WERI-Rb-1 (cell line): ENCODE data around the gene BAG1.
A peak's percentile ranks its signal among the peaks of the same experiment; 100 is the strongest.

Source experiments
- DNase-seq: peaks from one replicate; pipeline ENCODE4 v3.0.0-alpha.2; 2020
- H3K27ac ChIP-seq: fragments of 250-450 bp; sonication (Bioruptor Pico); 2 replicates; pipeline ENCODE4 v1.5.1; 2020; ENCODE audit warnings: mild to moderate bottlenecking, moderate library complexity
- H3K27me3 ChIP-seq: fragments of 250-450 bp; sonication (Bioruptor Pico); 2 replicates; pipeline ENCODE4 v1.5.1; 2021; ENCODE audit warnings: mild to moderate bottlenecking, low read depth, moderate library complexity; ENCODE audit not compliant: insufficient read depth, severe bottlenecking
- H3K36me3 ChIP-seq: fragments of 250-450 bp; sonication (Bioruptor Pico); 2 replicates; pipeline ENCODE4 v1.5.1; 2020; ENCODE audit warnings: mild to moderate bottlenecking, moderate library complexity
- H3K4me3 ChIP-seq: 2 replicates; pipeline ENCODE4 v1.5.1; 2011; ENCODE audit warnings: low read depth, mild to moderate bottlenecking, control low read depth, low read length
- H3K9me3 ChIP-seq: fragments of 250-450 bp; sonication (Bioruptor Pico); 2 replicates; pipeline ENCODE4 v1.5.1; 2021; ENCODE audit warnings: mild to moderate bottlenecking, moderate library complexity; ENCODE audit not compliant: severe bottlenecking
- TF ChIP-seq, protein P1 (sequence below): IDR thresholded peaks from 2 replicates; pipeline ENCODE4 v1.5.1; 2011; ENCODE audit warnings: low read depth, mild to moderate bottlenecking, control low read depth, inconsistent platforms, low read length

Gene BAG1

GRCh38 chr9:33264003-33264472 is 470 bp downstream of the BAG1 start:
- no peaks in the 10 kb centered on the region for H3K27me3 ChIP-seq
- peak overlapping the region; percentile 95 for H3K4me3 ChIP-seq
- peak overlapping the region; percentile 91 for H3K27ac ChIP-seq
- H3K9me3 ChIP-seq = no peaks in the 10 kb centered on the region
- TF ChIP-seq, protein P1, sequence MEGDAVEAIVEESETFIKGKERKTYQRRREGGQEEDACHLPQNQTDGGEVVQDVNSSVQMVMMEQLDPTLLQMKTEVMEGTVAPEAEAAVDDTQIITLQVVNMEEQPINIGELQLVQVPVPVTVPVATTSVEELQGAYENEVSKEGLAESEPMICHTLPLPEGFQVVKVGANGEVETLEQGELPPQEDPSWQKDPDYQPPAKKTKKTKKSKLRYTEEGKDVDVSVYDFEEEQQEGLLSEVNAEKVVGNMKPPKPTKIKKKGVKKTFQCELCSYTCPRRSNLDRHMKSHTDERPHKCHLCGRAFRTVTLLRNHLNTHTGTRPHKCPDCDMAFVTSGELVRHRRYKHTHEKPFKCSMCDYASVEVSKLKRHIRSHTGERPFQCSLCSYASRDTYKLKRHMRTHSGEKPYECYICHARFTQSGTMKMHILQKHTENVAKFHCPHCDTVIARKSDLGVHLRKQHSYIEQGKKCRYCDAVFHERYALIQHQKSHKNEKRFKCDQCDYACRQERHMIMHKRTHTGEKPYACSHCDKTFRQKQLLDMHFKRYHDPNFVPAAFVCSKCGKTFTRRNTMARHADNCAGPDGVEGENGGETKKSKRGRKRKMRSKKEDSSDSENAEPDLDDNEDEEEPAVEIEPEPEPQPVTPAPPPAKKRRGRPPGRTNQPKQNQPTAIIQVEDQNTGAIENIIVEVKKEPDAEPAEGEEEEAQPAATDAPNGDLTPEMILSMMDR = no peak
- H3K36me3 ChIP-seq = peaks cover 75% of the 10 kb centered on the region
- DNase-seq = peak; percentile 27

DNA sequence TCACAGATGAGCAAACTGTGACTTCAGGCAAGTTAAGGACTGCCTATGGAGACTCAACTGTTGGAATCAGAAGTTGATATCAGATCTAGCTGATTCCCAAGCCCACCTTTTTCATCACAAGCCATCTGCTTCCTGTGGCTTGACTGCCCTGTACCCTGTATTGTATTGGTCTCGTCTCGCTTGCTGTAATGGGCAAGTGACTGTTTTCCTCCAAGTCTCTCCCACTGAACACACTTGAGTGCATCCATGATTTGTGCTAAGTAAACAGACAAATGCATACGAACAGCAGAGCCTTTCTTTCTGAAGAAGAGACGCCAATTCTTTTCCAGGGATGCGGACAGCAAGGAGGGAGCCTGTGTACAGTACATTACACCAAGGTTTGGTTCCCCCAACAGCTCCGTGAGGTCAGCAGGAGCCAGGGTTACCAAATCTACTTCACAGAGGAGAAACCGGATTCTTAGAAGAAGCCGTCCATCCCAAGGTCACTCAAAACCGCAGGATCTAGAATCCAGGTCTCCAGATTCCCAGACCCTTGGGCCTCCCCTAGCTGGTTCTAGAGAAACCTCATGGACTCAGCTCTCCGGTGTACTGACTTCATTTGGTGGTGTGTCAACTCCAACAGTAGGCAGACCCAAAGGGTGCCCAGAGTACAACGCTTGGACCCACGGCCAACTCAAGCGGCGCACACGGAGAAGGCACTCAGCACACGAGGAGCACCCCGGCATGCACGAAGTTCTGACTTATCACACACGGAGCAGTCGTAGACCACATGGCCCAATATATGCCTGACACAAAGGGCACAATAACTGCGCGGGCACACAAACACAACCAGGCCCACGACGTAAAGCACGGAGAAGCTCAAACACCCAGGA is 1.1 kb downstream of the BAG1 start:
- DNase-seq = no peak
- H3K4me3 ChIP-seq = peak overlapping the region; percentile 95
- peaks cover 75% of the 10 kb centered on the region for H3K36me3 ChIP-seq
- no peaks in the 10 kb centered on the region for H3K9me3 ChIP-seq
- TF ChIP-seq, protein P1 = no peak
- H3K27me3 ChIP-seq = no peaks in the 10 kb centered on the region
- H3K27ac ChIP-seq = peak overlapping the region; percentile 91

DNA sequence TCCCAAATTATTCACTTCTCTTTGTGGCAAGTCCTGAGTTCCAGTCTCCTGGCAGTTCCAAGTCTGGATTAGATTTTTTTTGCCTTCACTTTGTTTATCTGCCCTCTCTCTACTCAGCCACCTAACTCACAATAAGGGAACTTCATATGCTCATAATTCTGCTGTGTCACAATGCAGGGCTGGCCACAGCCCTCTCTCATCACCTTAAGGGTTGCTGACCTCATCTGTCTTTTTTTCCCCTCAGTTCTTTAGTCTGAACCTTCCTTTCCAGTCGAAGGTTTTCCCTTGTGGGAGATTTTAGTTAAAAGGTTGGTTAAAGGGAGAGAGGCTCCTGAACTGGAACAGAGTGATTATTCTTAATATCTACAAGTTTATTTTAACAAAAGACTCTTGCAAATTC is 4.1 kb downstream of the BAG1 start:
- Histone ChIP-seq H3K36me3 (peaks cover 79% of the 10 kb centered on the region), H3K27me3 (no peaks in the 10 kb centered on the region)
- TF ChIP-seq, protein P1 = no peak

GRCh38 chr9:33257276-33257675 is 7.2 kb downstream of the BAG1 start:
- no peak for DNase-seq
- no peaks in the 10 kb centered on the region for H3K27me3 ChIP-seq
- H3K9me3 ChIP-seq = no peaks in the 10 kb centered on the region
- no peak overlapping the region for H3K27ac ChIP-seq
- TF ChIP-seq, protein P1 = no peak
- H3K4me3 ChIP-seq = no peak overlapping the region
- peaks cover 89% of the 10 kb centered on the region for H3K36me3 ChIP-seq

More for the DNA sequence above, 4.1 kb downstream of the BAG1 start:
- H3K4me3 ChIP-seq = no peak overlapping the region
- no peak for DNase-seq
- no peak overlapping the region for H3K27ac ChIP-seq
- no peaks in the 10 kb centered on the region for H3K9me3 ChIP-seq

- H3K27ac ChIP-seq = no peak overlapping the region
- peaks cover 81% of the 10 kb centered on the region for H3K36me3 ChIP-seq
- no peaks in the 10 kb centered on the region for H3K9me3 ChIP-seq
- TF ChIP-seq, protein P1 = no peak
- H3K27me3 ChIP-seq = no peaks in the 10 kb centered on the region
- no peak for DNase-seq
- no peak overlapping the region for H3K4me3 ChIP-seq
Observed at GRCh38 chr9:33256236-33256635, 8.3 kb downstream of the BAG1 start.

GRCh38 chr9:33255471-33255870 is 9.0 kb downstream of the BAG1 start:
- Histone ChIP-seq H3K9me3 (no peaks in the 10 kb centered on the region), H3K4me3 (no peak overlapping the region), H3K27me3 (no peaks in the 10 kb centered on the region), H3K36me3 (peaks cover 73% of the 10 kb centered on the region), H3K27ac (no peak overlapping the region)
- TF ChIP-seq, protein P1 = no peak
- DNase-seq = no peak
